WERI-Rb-1 (cell line): ENCODE data around the gene GRAP2.

Experiments used
- DNase-seq: peaks from one replicate; pipeline ENCODE4 v3.0.0-alpha.2; 2020
- H3K27ac ChIP-seq: fragments of 250-450 bp; sonication (Bioruptor Pico); 2 replicates; pipeline ENCODE4 v1.5.1; 2020; ENCODE audit warnings: mild to moderate bottlenecking, moderate library complexity
- H3K27me3 ChIP-seq: fragments of 250-450 bp; sonication (Bioruptor Pico); 2 replicates; pipeline ENCODE4 v1.5.1; 2021; ENCODE audit warnings: mild to moderate bottlenecking, low read depth, moderate library complexity; ENCODE audit not compliant: insufficient read depth, severe bottlenecking
- H3K36me3 ChIP-seq: fragments of 250-450 bp; sonication (Bioruptor Pico); 2 replicates; pipeline ENCODE4 v1.5.1; 2020; ENCODE audit warnings: mild to moderate bottlenecking, moderate library complexity
- H3K4me3 ChIP-seq: 2 replicates; pipeline ENCODE4 v1.5.1; 2011; ENCODE audit warnings: low read depth, mild to moderate bottlenecking, control low read depth, low read length
- H3K9me3 ChIP-seq: fragments of 250-450 bp; sonication (Bioruptor Pico); 2 replicates; pipeline ENCODE4 v1.5.1; 2021; ENCODE audit warnings: mild to moderate bottlenecking, moderate library complexity; ENCODE audit not compliant: severe bottlenecking
- CTCF ChIP-seq: IDR thresholded peaks from 2 replicates; pipeline ENCODE4 v1.5.1; 2011; ENCODE audit warnings: low read depth, mild to moderate bottlenecking, control low read depth, inconsistent platforms, low read length

Gene GRAP2

GRCh38 chr22:39916496-39916895 is 15.6 kb downstream of the GRAP2 start:
- no peak for TF ChIP-seq CTCF
- H3K27me3 ChIP-seq, result no peaks in the 10 kb centered on the region

GRCh38 chr22:39917197-39917643 is 16.3 kb downstream of the GRAP2 start:
- no peaks in the 10 kb centered on the region for H3K36me3 ChIP-seq
- DNase-seq, result peak; percentile 40
- no peaks in the 10 kb centered on the region for H3K27me3 ChIP-seq
- H3K27ac ChIP-seq, result no peak overlapping the region
- no peaks in the 10 kb centered on the region for H3K9me3 ChIP-seq
- no peak overlapping the region for H3K4me3 ChIP-seq
- TF ChIP-seq CTCF, result no peak

More at GRCh38 chr22:39916496-39916895, 15.6 kb downstream of the GRAP2 start:
- no peak for DNase-seq
- H3K27ac ChIP-seq, result no peak overlapping the region
- no peak overlapping the region for H3K4me3 ChIP-seq
- no peaks in the 10 kb centered on the region for H3K9me3 ChIP-seq
- H3K36me3 ChIP-seq, result no peaks in the 10 kb centered on the region

- no peak for TF ChIP-seq CTCF
- Histone ChIP-seq H3K27me3 (no peaks in the 10 kb centered on the region), H3K36me3 (no peaks in the 10 kb centered on the region), H3K27ac (no peak overlapping the region), H3K9me3 (no peaks in the 10 kb centered on the region), H3K4me3 (no peak overlapping the region)
- no peak for DNase-seq
Measured at GRCh38 chr22:39917776-39918495, 17.1 kb downstream of the GRAP2 start.

- no peak overlapping the region for H3K27ac ChIP-seq
- H3K36me3 ChIP-seq, result no peaks in the 10 kb centered on the region
- no peak for TF ChIP-seq CTCF
- H3K27me3 ChIP-seq, result no peaks in the 10 kb centered on the region
- H3K9me3 ChIP-seq, result peaks cover 2% of the 10 kb centered on the region
- no peak for DNase-seq
- no peak overlapping the region for H3K4me3 ChIP-seq
Measured at GRCh38 chr22:39920134-39920743, 19.4 kb downstream of the GRAP2 start.

- no peak for DNase-seq
- H3K4me3 ChIP-seq, result no peak overlapping the region
Measured at GRCh38 chr22:39923696-39924095, 22.8 kb downstream of the GRAP2 start.

More at GRCh38 chr22:39923696-39924095, 22.8 kb downstream of the GRAP2 start:
- H3K27me3 ChIP-seq, result no peaks in the 10 kb centered on the region
- no peak for TF ChIP-seq CTCF
- H3K36me3 ChIP-seq, result no peaks in the 10 kb centered on the region
- no peak overlapping the region for H3K27ac ChIP-seq
- H3K9me3 ChIP-seq, result peaks cover 2% of the 10 kb centered on the region
